ENCODE measurements around the gene UBR3. TPM values are rescaled to one million over a fixed set of nuclear protein-coding genes. Genes with fewer than 3 reads are reported as not detected.

UBR3 gene
- total RNA-seq, 1 donor from 2014 or later = 47.7 TPM

- H3K36me3 Mint-ChIP-seq = peaks cover 2% of the 10 kb centered on the region
- DNase-seq (ENCODE audit: low spot score in 2 of 2, unreplicated experiment in 2 of 2) = no peak
- TF ChIP-seq CTCF (IDR thresholded peaks at IDR 0.05; ENCODE audit: unreplicated experiment) = no peak
- peaks cover 4% of the 10 kb centered on the region for H3K4me1 Mint-ChIP-seq
- H3K4me3 Mint-ChIP-seq = no peak overlapping the region
- no peaks in the 10 kb centered on the region for H3K27me3 Mint-ChIP-seq (ENCODE audit: low read depth)
- H3K9me3 Mint-ChIP-seq = no peaks in the 10 kb centered on the region
- H3K27ac Mint-ChIP-seq = peak overlapping the region; percentile 26
Observed at GRCh38 chr2:170013802-170014551, 186.7 kb downstream of the UBR3 start.

- no peaks in the 10 kb centered on the region for H3K9me3 Mint-ChIP-seq
- peaks cover 4% of the 10 kb centered on the region for H3K4me1 Mint-ChIP-seq
- peaks cover 4% of the 10 kb centered on the region for H3K36me3 Mint-ChIP-seq
- no peak for TF ChIP-seq CTCF (IDR thresholded peaks at IDR 0.05; ENCODE audit: unreplicated experiment)
- H3K4me3 Mint-ChIP-seq = no peak overlapping the region
- no peaks in the 10 kb centered on the region for H3K27me3 Mint-ChIP-seq (ENCODE audit: low read depth)
- no peak for DNase-seq (ENCODE audit: low spot score in 2 of 2, unreplicated experiment in 2 of 2)
- no peak overlapping the region for H3K27ac Mint-ChIP-seq
Observed at GRCh38 chr2:170014769-170015168, 187.5 kb downstream of the UBR3 start.

DNA sequence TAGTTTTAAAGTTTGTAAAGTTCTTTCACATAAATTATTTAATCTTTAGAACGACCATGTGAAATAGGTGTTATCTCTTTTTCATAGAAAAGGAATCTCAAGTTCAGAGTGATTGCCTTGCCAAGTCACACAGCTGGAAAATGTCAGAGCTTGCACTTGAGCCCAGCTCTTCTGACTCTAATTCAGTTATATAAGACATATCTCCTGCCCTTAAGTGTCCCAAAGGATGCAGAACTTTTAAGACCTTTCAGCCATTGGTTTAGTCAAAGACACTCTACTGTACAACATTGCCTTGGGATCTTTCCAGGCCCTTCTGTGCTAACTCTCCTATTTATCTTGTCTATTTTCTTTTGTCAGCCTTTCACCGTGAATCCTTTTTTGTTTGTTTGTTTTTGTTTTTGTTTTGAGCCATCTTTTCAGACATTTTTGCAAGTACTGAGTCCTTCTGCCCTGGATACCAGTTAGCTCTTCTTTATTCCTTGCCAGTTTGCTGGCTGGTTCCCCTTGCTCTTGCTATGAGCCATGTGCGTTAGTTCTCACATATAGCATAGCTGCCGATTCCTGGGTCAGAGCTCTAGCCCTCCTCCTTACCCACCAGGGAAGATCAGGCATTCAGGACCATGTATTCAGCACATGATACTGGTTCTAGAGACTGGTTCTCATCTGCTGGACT is 190.7 kb downstream of the UBR3 start:
- H3K27ac Mint-ChIP-seq = no peak overlapping the region

DNA sequence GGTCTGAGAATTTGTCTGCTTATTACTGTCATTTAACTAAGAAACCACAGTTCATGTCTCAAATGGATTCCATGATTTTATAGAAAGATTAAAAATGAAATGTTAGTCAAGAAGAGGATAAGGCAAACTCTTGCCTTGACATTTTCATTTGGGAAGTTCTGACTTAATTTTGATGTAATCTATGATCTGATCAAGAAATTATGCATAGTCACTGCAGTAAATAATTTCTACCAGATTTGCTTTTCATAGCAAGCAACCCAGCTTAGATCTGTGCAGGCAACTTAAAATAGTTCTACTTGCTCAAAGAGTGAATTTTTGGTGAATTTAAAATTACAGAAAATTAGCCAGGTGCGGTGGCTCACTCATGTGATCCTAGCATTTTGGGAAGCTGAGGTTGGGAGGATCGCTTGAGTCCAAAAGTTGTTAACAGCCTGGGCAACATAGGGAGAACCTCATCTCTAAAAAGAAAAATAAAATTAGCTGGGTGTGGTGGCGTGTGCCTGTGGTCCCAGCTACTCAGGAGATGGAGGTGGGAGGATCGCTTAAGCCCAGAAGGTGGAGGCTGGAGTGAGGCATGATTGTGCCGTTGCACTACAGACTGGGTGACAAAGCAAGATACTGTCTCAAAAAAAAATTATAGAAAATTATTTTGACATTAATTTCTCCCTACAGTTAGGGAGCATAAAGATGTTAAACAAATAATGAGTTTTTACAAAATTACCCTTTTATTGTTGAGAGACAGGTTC is 192.0 kb downstream of the UBR3 start:
- no peaks in the 10 kb centered on the region for H3K27me3 Mint-ChIP-seq (ENCODE audit: low read depth)
- peaks cover 10% of the 10 kb centered on the region for H3K36me3 Mint-ChIP-seq
- no peak for DNase-seq (ENCODE audit: low spot score in 2 of 2, unreplicated experiment in 2 of 2)
- no peak overlapping the region for H3K4me3 Mint-ChIP-seq
- H3K27ac Mint-ChIP-seq = no peak overlapping the region
- TF ChIP-seq CTCF (IDR thresholded peaks at IDR 0.05; ENCODE audit: unreplicated experiment) = no peak
- no peaks in the 10 kb centered on the region for H3K9me3 Mint-ChIP-seq
- no peaks in the 10 kb centered on the region for H3K4me1 Mint-ChIP-seq

More for the DNA sequence above, 190.7 kb downstream of the UBR3 start:
- DNase-seq (ENCODE audit: low spot score in 2 of 2, unreplicated experiment in 2 of 2) = no peak
- H3K4me3 Mint-ChIP-seq = no peak overlapping the region
- H3K9me3 Mint-ChIP-seq = no peaks in the 10 kb centered on the region
- H3K4me1 Mint-ChIP-seq = peaks cover 4% of the 10 kb centered on the region
- no peaks in the 10 kb centered on the region for H3K27me3 Mint-ChIP-seq (ENCODE audit: low read depth)
- no peak for TF ChIP-seq CTCF (IDR thresholded peaks at IDR 0.05; ENCODE audit: unreplicated experiment)
- H3K36me3 Mint-ChIP-seq = peaks cover 8% of the 10 kb centered on the region

GRCh38 chr2:170020777-170021176 is 193.5 kb downstream of the UBR3 start:
- TF ChIP-seq CTCF (IDR thresholded peaks at IDR 0.05; ENCODE audit: unreplicated experiment) = no peak
- Mint-ChIP-seq H3K36me3 (peaks cover 10% of the 10 kb centered on the region), H3K9me3 (no peaks in the 10 kb centered on the region), H3K4me3 (no peak overlapping the region), H3K27me3 (ENCODE audit: low read depth) (no peaks in the 10 kb centered on the region), H3K4me1 (no peaks in the 10 kb centered on the region), H3K27ac (no peak overlapping the region)
- DNase-seq (ENCODE audit: low spot score in 2 of 2, unreplicated experiment in 2 of 2) = no peak
